Measurements from ENCODE around the gene SH3BGR.

SH3BGR gene

DNA sequence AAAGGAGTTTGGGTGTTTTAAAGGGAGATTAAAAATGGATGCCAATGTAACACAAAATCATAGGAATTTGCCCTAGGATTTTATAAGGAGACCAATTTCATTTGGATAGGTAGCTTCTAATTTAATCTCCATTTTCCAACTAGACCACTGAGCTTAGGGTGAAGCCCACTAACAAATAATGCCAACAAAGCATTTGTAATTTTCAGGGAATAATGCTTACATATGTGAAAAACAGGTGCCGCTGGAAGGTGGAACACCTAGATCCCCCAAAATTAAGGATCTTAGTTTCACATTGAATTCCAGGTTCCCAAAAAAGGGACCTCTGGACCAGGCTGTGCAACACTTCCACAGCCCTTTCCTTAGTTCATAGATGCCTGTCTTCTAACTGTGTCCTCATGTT, 94.8 kb downstream of the SH3BGR start:
- no peak for DNase-seq (ENCODE audit: low read depth in 2 of 2)

DNA sequence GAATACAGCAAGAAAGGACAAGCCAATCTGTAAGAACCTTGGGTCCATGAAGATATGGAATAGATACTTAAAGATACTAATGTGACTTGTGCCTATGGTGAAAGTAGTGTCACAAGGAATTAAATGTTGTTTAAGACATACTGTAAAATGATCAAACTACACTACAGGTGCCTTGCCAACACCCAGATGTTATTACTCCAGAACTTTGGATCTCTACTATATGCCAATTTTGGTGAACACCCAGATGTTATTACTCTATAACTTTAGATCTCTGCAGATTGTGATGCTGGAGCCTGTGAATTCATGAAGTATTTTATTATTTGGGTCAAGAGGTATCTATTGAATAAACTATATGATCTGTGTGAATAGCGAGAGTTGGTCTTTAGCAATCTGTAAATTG, 101.1 kb downstream of the SH3BGR start:
- DNase-seq (ENCODE audit: low read depth in 2 of 2): no peak

DNA sequence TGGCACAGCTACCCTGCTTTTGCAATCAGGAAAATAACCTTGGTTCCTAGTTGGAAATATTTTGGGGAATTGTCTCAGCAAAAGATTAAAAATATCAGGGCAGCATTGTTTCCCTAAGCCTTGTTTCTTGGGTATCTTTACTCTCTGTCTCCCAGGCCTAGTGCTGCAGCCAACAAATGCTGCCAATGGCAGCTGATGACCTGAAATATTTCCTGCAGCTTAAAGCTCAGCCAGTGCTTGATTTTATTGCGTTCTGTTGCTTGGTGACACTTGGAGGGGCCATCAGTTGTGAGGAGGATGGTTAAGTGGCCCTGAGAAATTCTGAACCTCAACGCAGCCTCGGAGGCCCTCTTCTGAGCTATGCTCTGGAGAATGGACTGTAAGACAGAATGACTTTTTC, 101.6 kb downstream of the SH3BGR start:
- no peak for DNase-seq (ENCODE audit: low read depth in 2 of 2)

DNA sequence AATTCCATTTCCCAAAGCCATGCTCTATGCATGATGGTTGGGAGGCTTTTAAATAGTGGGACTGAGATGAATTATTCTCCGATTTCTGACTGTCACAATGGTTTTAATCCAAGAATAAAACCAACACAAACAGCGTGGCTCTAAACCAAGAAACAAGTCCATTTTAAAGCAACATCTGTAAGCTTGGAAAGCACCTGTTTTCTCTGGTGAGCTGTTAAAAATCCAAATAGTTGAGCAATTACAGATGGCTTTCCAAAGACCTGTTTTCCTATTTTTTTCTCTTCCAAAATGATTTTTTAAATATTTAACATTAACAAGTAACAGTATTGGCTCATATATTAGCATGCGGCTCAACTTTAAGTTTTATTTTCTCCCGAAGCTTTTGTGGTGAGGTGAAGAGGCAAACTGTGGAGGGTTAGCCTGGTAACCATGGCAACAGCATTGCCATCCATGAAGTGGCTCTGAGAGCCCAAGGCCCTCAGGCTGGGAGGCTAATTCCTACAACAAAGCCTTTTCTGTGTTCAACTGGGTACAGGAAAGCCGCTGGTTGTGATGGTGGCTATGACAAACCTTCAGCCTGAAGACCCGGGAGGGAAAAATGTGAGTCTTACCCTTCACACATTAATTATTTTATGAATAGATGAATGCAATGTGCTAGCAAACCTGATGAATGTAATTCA, 104.3 kb downstream of the SH3BGR start:
- no peak for DNase-seq (ENCODE audit: low read depth in 2 of 2)

DNA sequence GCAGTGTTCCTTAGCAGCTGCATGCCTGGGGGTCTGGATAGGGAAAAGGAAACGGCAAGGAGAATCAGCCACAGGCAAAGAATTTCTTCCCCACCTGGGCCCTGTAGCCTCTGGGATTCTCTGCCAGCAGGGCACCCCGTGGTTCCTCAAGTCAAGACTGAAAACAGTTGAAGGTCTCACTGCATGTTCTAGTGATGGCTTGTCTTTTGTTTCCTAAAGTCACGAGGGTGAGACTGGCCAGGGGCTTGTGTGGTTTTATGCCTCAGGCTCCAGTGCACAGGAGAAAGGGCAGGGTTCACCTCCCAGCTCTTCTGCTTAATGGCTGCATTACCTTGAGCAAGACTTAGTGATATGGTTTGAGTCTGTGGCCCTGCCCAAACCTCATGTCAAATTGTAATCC, 107.7 kb downstream of the SH3BGR start:
- no peak for DNase-seq (ENCODE audit: low read depth in 2 of 2)

DNA sequence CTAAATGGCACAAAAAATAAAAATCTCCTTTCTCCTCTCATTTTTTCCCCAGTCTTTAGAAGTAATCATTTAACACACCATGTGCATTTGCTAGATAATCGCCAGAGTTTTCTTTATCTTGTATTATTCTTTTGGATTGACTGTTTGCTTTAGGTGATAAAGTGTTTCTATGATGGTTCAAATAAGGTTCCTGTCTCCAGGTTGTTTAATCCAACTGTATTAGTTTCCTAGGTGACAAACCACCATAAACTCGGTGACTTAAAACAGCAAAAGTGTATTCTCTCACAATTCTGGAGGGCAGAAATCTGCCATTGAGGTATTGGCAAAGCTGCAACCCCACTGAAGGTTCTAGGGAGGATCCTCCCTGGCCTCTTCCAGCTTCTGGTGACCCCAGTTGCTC, 109.4 kb downstream of the SH3BGR start:
- DNase-seq (ENCODE audit: low read depth in 2 of 2): no peak

DNA sequence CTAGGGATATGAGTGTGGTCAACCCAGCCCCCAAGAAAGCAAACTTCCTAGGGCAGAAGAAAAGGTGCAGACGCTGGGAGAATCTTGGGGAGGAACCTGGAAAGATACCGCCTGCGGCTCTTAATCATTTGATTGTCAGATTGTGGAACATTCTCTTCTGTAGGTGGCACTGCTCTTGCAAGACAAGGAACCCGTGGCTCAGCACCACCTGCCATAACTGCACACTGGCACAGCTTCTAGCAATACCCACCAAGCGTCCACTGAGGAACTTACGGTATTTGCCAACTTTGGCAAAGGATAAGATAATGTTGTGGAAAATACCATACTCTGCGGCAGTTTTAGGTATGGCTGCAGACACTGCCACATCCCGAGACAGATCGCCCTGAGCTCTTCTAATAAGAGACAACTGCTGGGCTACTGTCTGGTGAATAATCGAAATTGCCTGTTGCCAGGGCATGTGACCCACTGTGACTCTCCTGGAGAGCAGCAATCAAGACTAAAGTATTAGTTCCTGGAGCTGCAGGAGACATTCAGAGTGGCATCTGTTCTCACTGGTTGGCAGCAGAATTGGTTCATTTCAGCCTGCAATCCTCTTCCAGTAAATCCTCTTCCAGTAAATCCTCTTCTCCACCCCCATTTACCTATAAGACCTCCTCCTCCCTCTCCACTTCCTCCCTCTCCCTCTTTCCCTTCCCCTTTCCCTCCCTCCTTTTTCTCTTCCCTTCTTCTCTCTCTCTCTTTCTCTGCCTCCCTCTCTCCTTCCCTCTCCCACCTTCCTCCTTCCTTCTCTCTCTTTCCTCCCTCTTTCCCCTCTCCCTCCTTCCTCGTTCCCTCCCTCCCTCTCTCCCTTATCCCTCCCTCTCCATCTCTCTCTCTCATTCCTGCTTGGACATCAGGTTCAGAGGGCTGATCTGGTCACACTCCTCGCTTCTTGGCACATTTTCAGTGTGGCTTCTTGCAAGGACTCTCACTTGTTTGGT, 111.3 kb downstream of the SH3BGR start:
- DNase-seq (ENCODE audit: low read depth in 2 of 2): no peak

DNA sequence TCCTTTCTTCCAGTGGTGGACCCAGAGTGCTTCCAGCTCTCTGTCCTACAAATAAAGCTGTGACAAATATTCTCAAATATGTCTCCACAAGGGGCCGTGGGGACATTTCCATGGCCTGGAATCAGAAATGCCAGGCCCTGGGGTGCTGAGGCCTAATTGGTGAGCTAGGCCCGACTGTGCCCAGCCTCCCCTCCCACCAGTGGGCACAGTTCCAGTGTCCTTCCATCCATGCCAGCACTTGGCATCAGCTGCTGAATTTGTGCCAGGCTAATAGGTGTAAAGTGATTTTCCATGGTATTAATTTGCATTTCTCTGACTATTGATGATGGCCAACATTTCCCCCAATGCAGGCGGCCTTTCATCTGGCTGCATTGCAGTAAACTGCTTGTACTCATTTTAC, 112.4 kb downstream of the SH3BGR start:
- no peak for DNase-seq (ENCODE audit: low read depth in 2 of 2)
